Urothelium cell line (cell line): ENCODE results near the gene NPB.

ENCODE experiments used
- DNase-seq: peaks from one replicate; pipeline ENCODE4 v3.0.0; 2011; ENCODE audit warnings: low spot score, mixed read lengths
- FAIRE-seq: peaks from 2 replicates; lab custom pipeline; 2011; peaks lifted over from hg19 to GRCh38; lab: Jason Lieb, UNC

NPB gene

DNA sequence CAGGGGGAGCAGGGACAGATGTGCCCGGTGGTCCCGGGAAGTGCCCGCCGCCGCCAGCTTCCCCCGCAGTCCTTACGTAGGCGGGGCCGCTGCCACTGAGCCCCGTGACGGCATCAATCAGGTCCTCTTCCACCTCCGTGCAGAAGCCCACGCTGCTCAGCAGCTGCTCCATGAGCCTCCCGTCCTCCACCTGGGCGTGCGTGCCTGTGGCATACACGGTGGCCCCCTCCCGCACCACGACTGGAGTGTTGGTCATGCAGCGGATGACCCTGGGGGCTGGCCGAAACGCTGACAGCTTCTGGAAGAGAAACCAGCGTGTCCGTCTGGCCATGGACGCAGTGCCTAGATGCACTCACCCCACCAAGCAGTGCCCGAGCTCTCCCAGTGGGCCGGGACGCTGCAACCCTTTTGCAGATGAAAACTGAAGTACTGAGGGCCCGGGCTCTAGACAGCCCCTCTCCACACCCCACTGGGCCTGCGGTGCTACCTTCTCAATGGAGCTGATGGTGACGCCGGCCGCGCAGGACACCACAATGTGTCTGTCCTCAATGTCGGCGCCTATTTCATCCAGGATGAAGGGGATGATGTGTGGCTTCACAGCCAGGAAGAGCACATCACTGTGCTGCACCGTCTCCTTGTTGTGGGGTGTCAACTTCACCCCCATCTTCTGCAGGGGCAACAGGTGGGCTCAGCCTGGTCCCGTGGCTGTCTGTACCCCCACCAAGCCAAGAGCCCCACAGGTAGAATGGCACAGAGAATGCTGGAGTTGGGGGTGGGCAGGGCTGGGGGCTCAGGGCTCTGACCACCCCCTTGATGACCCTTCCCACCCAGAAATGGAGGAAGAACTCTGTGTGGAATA, 33.0 kb downstream of the NPB start:
- DNase-seq, result no peak
- FAIRE-seq, result peak; percentile 61

DNA sequence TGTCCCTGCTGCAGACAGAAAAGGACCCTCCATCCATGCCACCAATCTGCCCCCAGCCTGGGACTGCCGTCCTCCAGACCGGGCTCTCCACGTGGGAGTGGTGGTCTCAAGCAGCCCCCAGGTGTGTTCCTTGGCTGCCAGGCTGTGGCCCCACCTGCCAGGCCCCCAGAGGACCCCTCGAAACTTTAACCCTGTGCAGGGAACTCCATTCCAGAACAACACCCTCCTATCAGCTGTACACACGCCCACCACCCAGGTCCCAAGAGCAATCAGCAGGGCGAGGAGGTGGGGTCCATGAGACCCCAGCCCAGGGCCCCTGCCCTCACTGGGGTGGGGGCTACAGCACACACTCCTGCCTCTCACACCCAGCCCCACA, 33.7 kb downstream of the NPB start:
- DNase-seq (no peak), FAIRE-seq (no peak)

DNA sequence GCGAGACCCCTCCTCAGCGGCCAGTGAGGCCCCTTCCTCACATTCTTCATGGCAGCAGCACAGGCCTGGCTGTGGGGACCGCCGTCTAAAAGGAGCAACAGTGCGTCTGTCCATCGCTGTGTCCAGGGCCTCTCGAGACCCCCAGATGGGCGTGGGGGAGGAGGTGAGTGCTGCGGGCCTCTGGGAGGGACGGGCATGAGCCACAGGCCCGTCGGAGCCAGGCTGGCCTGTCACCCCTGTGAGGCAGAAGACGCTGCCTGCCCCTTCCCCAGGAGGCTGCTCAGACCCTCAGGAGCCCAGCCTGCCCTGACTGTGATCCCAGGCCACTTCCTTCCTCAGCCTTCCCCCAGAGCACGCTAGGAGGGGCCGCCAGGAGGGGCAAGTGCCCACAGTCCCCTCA, 37.2 kb downstream of the NPB start:
- DNase-seq (no peak), FAIRE-seq (no peak)

DNA sequence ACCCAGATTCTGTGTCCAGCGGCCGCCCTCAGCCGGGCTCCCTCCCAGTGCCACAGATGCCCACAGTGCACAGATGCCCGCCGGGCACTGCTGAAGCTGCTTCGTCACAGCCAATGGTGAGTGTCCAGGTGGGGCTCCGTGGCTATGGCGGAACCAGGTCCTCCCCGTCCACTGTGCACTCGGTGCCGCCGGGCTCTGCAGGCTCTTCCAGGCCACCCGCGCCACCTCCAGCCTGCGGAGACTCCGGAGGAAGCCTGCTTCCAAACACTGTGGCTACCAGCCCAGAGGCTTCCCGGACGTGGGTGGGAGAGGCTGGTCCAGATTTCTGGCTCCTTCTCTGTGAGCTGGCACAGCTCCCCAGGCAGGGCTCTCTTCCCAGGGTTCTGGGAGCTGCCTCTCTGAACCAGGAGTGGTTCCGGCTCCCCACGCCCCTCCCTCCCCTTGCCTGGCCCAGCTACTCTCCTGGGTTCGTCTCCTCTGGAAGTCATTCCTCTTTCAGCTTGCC, 37.9 kb downstream of the NPB start:
- DNase-seq (no peak), FAIRE-seq (no peak)

DNA sequence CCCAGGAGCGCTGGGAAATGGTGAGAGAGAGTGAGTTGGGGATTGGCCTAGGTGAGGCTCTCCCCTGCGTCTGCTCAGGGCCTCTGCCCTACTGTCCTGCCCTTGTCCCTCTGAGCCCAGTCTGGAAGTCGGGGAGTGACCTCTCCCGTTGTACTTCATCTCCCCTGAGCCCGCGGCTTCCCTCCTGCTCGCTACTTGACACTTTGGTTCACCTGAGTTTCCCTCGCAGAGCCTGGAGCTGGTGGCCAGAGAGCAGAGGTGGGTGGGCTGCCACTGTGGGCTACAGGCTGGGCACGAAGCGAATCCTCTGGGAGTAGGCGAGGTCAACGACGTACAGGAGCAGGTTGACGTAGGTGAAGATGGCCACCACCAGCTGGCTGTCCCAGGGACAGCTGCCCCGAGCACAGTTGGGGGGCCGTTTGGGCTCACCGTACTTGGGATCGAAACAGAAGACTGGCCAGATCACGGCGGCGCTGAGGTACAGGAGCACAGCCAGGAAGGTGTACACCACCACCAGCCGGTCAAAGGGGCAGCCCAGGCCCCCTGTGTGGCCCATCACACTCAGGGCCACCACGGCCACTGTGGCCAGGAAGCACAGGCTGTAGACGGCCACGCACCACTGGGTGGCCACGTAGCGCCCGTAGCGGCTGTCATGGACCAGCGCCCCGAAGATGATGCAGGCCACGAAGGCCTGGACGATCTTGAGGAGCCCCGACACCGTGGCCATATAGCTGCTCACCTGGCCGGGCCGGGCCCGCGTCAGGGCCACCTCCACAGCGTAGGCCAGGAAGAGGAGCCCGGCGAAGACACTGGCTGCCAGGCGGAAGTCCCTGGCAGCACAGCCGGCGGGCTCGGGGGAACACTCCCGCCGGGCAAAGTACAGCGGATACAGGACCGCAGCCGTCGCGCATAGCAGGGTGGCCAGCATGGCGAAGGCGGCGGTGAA, 38.8 kb downstream of the NPB start:
- DNase-seq, result no peak
- FAIRE-seq, result peak; percentile 65

DNA sequence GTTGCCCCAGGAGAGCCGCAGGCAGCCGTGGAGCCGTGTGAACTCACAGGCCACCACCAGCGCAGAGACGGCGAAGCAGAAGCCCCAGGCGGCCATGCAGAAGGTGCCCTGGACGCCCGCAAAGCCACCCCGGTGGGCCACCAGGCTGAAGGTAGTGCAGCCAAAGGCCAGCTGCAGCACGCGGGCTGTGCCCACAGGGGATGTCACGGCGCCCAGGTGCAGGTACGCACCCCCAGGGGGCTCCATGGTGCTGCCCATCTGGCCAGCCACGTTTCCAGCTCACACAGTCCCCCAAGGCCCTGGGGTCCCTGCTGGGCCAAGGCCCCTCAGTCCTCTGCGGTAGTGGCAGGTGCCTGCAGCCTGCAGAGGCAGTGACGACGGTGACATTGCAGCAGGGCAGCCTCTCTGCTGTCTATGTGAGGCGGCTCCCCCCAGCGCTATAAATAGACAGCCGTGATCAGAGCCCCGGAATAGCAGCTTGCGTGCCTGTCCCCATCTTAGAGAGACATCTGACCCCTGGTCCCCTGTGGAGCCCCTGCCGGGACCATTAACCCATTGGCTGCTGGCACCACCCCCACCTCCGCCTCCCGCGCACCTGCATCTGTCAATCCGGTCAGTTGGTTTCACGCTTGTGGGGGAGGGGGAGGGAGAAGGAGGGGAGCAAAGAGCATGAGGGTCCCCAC, 39.6 kb downstream of the NPB start:
- FAIRE-seq (no peak), DNase-seq (no peak)

DNA sequence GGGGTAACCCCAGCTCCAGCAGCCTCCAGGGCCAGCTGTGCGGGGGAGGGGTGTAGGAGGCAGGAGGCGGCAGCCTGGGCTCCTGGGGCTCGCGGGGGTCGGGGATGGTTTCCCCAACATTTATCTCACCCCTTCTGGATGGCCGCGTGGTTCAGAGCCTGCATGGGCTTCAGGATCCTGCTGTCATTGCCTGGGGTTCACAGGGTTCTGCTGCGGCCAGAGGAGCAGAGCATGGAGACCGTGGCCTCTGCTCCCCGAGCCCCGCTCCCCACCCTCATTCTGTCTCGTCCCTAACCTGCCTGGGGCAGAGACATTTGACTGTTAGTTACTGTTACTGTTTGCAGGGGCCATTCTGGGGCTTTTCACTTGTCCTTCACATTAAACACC, 40.1 kb downstream of the NPB start:
- FAIRE-seq, result no peak
- DNase-seq, result no peak

DNA sequence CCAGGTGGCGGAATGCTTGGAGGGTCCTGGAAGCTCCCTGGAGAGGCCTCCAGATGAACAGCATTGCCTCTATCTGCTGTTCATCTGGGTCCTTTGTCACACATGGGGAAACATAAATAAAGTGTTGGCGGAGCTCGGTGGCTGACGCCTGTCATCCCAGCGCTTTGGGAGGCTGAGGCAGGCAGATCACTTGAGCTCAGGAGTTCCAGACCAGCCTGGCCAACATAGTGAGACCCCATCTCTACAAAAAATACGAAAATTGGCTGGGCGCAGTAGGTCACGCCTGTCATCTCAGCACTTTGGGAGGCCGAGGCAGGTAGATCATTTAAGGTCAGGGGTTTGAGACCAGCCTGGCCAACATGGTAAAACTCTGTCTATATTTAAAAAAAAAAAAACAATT, 42.8 kb downstream of the NPB start:
- DNase-seq, result no peak
- FAIRE-seq, result no peak

DNA sequence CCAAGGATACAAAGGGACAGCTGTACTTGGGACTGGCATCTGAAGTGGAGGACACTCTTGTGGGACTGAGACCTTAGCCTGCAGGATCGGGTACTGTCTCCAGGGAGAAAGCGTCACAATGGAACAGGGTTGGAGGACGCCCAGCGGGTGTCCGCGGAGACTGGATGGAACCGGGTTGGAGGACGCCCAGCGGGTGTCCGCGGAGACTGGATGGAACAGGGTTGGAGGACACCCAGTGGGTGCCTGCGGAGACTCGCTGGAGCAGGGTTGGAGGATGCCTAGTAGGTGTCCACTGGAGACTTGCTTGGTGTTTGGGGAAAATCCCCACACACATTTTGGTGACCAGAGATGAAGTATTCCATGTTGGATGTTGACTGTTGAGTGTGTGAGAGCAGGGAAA, 45.2 kb downstream of the NPB start, which contains the start of gene MYADML2:
MYADML2 (minus strand) TSS at position 45 of the 400 bp plus-strand sequence. CDS start 5,492 bp downstream, outside the sequence.
- peak; percentile 74 for FAIRE-seq
- no peak for DNase-seq

DNA sequence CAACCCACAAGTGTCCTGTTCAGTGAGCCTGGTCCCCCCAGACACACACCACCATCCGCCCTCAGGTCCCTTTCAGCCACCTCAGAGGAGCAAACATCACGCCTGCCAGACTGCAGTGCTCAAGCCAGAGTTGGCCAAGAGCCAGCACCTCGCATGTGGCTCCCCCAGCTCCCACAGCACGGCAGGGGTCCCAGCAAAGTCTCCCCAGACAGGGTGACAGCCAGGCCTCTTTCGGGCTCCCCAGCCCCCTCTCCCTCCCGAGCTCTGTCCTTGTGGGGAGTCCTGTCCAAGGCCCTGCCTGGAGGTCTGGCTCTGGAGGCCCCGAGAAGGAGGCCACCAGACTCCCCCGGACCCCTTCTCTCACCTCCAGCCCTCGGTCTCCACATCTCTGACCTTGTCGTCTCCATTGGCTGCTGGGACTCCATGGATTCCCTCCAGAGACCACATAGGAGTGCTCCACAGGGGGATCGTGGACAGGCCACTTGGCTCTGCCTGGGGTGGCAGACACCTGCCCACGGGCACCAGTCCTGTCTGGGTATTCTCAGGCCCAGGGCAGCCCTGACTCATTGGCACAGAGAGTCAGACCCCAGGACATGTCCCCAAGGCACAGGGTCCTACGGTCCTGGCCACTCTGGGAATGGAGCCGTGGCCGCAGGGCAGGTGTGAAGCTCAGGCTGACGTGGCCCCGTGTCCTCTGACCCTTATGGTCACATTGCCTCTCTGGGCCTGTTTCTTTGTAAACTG, 46.8 kb downstream of the NPB start:
- DNase-seq, result no peak
- no peak for FAIRE-seq

DNA sequence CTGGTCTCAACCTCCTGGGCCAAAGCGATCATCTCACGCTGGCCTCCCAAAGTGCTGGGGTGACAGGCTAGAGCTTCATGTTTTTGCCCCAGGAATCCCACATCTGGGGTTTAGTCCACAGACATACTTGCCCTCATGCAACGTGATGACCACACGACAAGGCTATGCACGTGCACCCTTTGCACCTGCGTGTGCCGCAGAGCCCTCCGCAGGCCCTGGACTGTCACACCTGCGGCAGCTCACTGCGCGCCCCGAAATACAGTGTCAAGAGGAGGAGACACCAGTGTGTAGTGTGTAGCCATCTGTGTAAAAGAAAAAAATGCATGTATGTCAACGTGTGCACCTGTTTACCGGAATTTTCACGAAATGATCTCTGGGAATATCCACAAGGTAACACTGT, 48.5 kb downstream of the NPB start:
- no peak for FAIRE-seq
- DNase-seq, result no peak

DNA sequence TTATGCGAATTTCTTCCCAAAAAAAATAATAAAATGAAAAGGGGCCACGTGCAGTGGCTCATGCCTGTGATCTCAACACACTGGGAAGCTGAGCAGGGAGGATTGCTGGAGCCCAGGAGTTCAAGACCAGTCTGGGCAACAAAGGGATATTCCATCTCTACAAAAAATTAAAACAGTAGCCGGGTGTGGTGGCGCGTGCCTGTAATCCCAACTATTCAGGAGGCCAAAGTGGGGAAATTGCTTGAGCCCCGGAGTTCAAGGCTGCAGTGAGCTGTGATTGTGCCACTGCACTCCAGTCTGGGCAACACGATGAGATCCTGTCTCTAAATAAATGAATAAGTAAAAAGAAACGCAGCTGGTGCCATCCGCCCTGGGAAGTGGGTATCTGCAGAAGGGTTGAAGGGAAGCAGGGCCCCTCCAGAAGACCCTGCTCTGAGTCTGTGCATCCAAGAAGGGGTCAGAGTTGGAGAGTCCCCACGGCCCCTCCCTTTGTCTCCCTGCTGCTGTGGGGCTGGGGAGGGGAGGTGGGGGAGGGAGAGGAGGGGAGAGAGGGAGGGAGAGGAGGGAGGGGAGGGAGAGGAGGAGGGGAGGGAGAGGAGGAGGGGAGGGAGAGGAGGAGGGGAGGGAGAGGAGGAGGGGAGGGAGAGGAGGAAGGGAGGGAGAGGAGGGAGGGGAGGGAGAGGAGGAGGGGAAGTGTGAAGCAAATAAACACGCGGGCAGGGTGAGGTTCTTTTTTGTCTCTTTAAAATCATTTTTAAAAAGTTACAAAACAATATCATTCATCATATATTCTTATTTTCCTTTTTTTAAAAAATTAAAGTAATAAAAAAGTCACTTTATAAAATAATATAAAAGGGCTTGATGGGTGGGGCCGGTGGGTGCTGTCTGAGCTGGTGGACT, 50.0 kb downstream of the NPB start:
- no peak for FAIRE-seq
- DNase-seq, result no peak
